ENCODE data around the gene PABPN1.
"Not testable (repeated sequence)": the region's sequence is repeated elsewhere in the genome, so short reads cannot be mapped to it uniquely, and the experiment has no call there.

Gene PABPN1

GRCh38 chr14:23301288-23301968 lies 19.8 kb upstream of the PABPN1 start:
- DNase-seq (ENCODE audit: low spot score), result peak; percentile 97

GRCh38 chr14:23301969-23302289 lies 19.3 kb upstream of the PABPN1 start:
- no peak for DNase-seq (ENCODE audit: low spot score)

- DNase-seq (ENCODE audit: low spot score), result peak; percentile 61
These were observed 18.7 kb upstream of the PABPN1 start, which contains the start of gene PPP1R3E for GRCh38 chr14:23302290-23303225. Gene PPP1R3E (minus strand): TSS chr14:23302859. CDS start chr14:23302576, 283 bp downstream.

GRCh38 chr14:23306412-23307145 lies 14.7 kb upstream of the PABPN1 start, which contains the start of gene BCL2L2:
Gene BCL2L2 (plus strand): TSS chr14:23306833. CDS start chr14:23307768, 935 bp downstream.
- peak; percentile 88 for DNase-seq (ENCODE audit: low spot score)

GRCh38 chr14:23307146-23307530 lies 14.1 kb upstream of the PABPN1 start:
- DNase-seq (ENCODE audit: low spot score), result no peak

GRCh38 chr14:23307687-23308644 lies 13.3 kb upstream of the PABPN1 start:
- DNase-seq (ENCODE audit: low spot score), result no peak

- no peak for DNase-seq (ENCODE audit: low spot score)
These were observed 12.4 kb upstream of the PABPN1 start for GRCh38 chr14:23308721-23309445.

GRCh38 chr14:23310546-23310945 lies 10.7 kb upstream of the PABPN1 start:
- no peak for DNase-seq (ENCODE audit: low spot score)

- no peak for DNase-seq (ENCODE audit: low spot score)
These were observed 5.0 kb upstream of the PABPN1 start for GRCh38 chr14:23316300-23316699.

GRCh38 chr14:23319746-23320583 lies 1.3 kb upstream of the PABPN1 start:
- DNase-seq (ENCODE audit: low spot score), result no peak

- peak; percentile 36 for DNase-seq (ENCODE audit: low spot score)
These were observed 603 bp downstream of the PABPN1 start for GRCh38 chr14:23321572-23322547.

GRCh38 chr14:23322568-23323517 lies 1.6 kb downstream of the PABPN1 start:
- no peak for DNase-seq (ENCODE audit: low spot score)

GRCh38 chr14:23323838-23324454 lies 2.7 kb downstream of the PABPN1 start:
- no peak for DNase-seq (ENCODE audit: low spot score)

GRCh38 chr14:23324455-23324846 lies 3.2 kb downstream of the PABPN1 start:
- DNase-seq (ENCODE audit: low spot score), result no peak

- DNase-seq (ENCODE audit: low spot score), result no peak
These were observed 3.7 kb downstream of the PABPN1 start for GRCh38 chr14:23324993-23325392.

GRCh38 chr14:23325746-23326145 lies 4.5 kb downstream of the PABPN1 start:
- not testable (repeated sequence) for DNase-seq (ENCODE audit: low spot score)
